Measurements from ENCODE around the gene WNT7A.
A peak's percentile ranks its signal among the peaks of the same experiment; 100 is the strongest.

The WNT7A gene

GRCh38 chr3:13825821-13826220, 54.0 kb downstream of the WNT7A start:
- H3K4me1 ChIP-seq (ENCODE audit: control insufficient read depth in 5 of 5, insufficient read depth in 5 of 5, low read length in 5 of 5) = no peaks in the 10 kb centered on the region
- H3K9me3 ChIP-seq (ENCODE audit: control insufficient read depth in 5 of 5, low read length in 5 of 5) = peaks cover 0 to 24% (median 14%) of the 10 kb centered on the region in 5 donors
- H3K27me3 ChIP-seq (ENCODE audit: control insufficient read depth in 5 of 5, insufficient read depth in 4 of 5, low read length in 5 of 5) = peaks cover 0 to 4% (median 0%) of the 10 kb centered on the region in 5 donors
- H3K36me3 ChIP-seq (ENCODE audit: control insufficient read depth in 5 of 5, insufficient read depth in 5 of 5, low read length in 5 of 5) = no peaks in the 10 kb centered on the region
- no peak overlapping the region for H3K9ac ChIP-seq (ENCODE audit: low read length in 5 of 5)
- H3K4me3 ChIP-seq (ENCODE audit: low read depth in 1 of 5, low read length in 5 of 5) = no peak overlapping the region
- no peak overlapping the region for H3K27ac ChIP-seq (ENCODE audit: low read depth, low read length)

- no peak overlapping the region for H3K9ac ChIP-seq (ENCODE audit: low read length in 5 of 5)
- H3K27me3 ChIP-seq (ENCODE audit: control insufficient read depth in 5 of 5, insufficient read depth in 4 of 5, low read length in 5 of 5) = peaks cover 0 to 4% (median 0%) of the 10 kb centered on the region in 5 donors
- no peaks in the 10 kb centered on the region for H3K36me3 ChIP-seq (ENCODE audit: control insufficient read depth in 5 of 5, insufficient read depth in 5 of 5, low read length in 5 of 5)
- peaks cover 0 to 24% (median 14%) of the 10 kb centered on the region in 5 donors for H3K9me3 ChIP-seq (ENCODE audit: control insufficient read depth in 5 of 5, low read length in 5 of 5)
- no peak overlapping the region for H3K4me3 ChIP-seq (ENCODE audit: low read depth in 1 of 5, low read length in 5 of 5)
- no peak overlapping the region for H3K27ac ChIP-seq (ENCODE audit: low read depth, low read length)
- no peaks in the 10 kb centered on the region for H3K4me1 ChIP-seq (ENCODE audit: control insufficient read depth in 5 of 5, insufficient read depth in 5 of 5, low read length in 5 of 5)
Measured at GRCh38 chr3:13825311-13825579, 54.6 kb downstream of the WNT7A start.

- Histone ChIP-seq H3K4me1 (ENCODE audit: control insufficient read depth in 5 of 5, insufficient read depth in 5 of 5, low read length in 5 of 5) (no peaks in the 10 kb centered on the region), H3K27ac (ENCODE audit: low read depth, low read length) (no peak overlapping the region), H3K9ac (ENCODE audit: low read length in 5 of 5) (no peak overlapping the region), H3K27me3 (ENCODE audit: control insufficient read depth in 5 of 5, insufficient read depth in 4 of 5, low read length in 5 of 5) (peaks cover 0 to 4% (median 0%) of the 10 kb centered on the region in 5 donors), H3K36me3 (ENCODE audit: control insufficient read depth in 5 of 5, insufficient read depth in 5 of 5, low read length in 5 of 5) (no peaks in the 10 kb centered on the region), H3K9me3 (ENCODE audit: control insufficient read depth in 5 of 5, low read length in 5 of 5) (peaks cover 0 to 24% (median 14%) of the 10 kb centered on the region in 5 donors), H3K4me3 (ENCODE audit: low read depth in 1 of 5, low read length in 5 of 5) (no peak overlapping the region)
Measured at GRCh38 chr3:13824521-13825310, 55.2 kb downstream of the WNT7A start.

GRCh38 chr3:13823692-13824091, 56.2 kb downstream of the WNT7A start:
- H3K9ac ChIP-seq (ENCODE audit: low read length in 5 of 5) = no peak overlapping the region
- peaks cover 0 to 23% (median 12%) of the 10 kb centered on the region in 5 donors for H3K9me3 ChIP-seq (ENCODE audit: control insufficient read depth in 5 of 5, low read length in 5 of 5)
- no peaks in the 10 kb centered on the region for H3K36me3 ChIP-seq (ENCODE audit: control insufficient read depth in 5 of 5, insufficient read depth in 5 of 5, low read length in 5 of 5)
- H3K4me1 ChIP-seq (ENCODE audit: control insufficient read depth in 5 of 5, insufficient read depth in 5 of 5, low read length in 5 of 5) = no peaks in the 10 kb centered on the region
- no peak overlapping the region for H3K27ac ChIP-seq (ENCODE audit: low read depth, low read length)
- H3K27me3 ChIP-seq (ENCODE audit: control insufficient read depth in 5 of 5, insufficient read depth in 4 of 5, low read length in 5 of 5) = peaks cover 0 to 4% (median 0%) of the 10 kb centered on the region in 5 donors
- H3K4me3 ChIP-seq (ENCODE audit: low read depth in 1 of 5, low read length in 5 of 5) = no peak overlapping the region

- no peak overlapping the region for H3K4me3 ChIP-seq (ENCODE audit: low read depth in 1 of 5, low read length in 5 of 5)
- no peak overlapping the region for H3K27ac ChIP-seq (ENCODE audit: low read depth, low read length)
- peaks cover 0 to 24% (median 14%) of the 10 kb centered on the region in 5 donors for H3K9me3 ChIP-seq (ENCODE audit: control insufficient read depth in 5 of 5, low read length in 5 of 5)
- H3K27me3 ChIP-seq (ENCODE audit: control insufficient read depth in 5 of 5, insufficient read depth in 4 of 5, low read length in 5 of 5) = peaks cover 0 to 4% (median 0%) of the 10 kb centered on the region in 5 donors
- H3K36me3 ChIP-seq (ENCODE audit: control insufficient read depth in 5 of 5, insufficient read depth in 5 of 5, low read length in 5 of 5) = no peaks in the 10 kb centered on the region
- no peaks in the 10 kb centered on the region for H3K4me1 ChIP-seq (ENCODE audit: control insufficient read depth in 5 of 5, insufficient read depth in 5 of 5, low read length in 5 of 5)
- H3K9ac ChIP-seq (ENCODE audit: low read length in 5 of 5) = no peak overlapping the region
Measured at GRCh38 chr3:13822871-13823585, 56.8 kb downstream of the WNT7A start.

- H3K9ac ChIP-seq (ENCODE audit: low read length in 5 of 5) = no peak overlapping the region
- H3K36me3 ChIP-seq (ENCODE audit: control insufficient read depth in 5 of 5, insufficient read depth in 5 of 5, low read length in 5 of 5) = no peaks in the 10 kb centered on the region
- no peaks in the 10 kb centered on the region for H3K4me1 ChIP-seq (ENCODE audit: control insufficient read depth in 5 of 5, insufficient read depth in 5 of 5, low read length in 5 of 5)
- no peak overlapping the region for H3K4me3 ChIP-seq (ENCODE audit: low read depth in 1 of 5, low read length in 5 of 5)
- peaks cover 0 to 4% (median 0%) of the 10 kb centered on the region in 5 donors for H3K27me3 ChIP-seq (ENCODE audit: control insufficient read depth in 5 of 5, insufficient read depth in 4 of 5, low read length in 5 of 5)
- H3K27ac ChIP-seq (ENCODE audit: low read depth, low read length) = no peak overlapping the region
- peaks cover 0 to 32% (median 22%) of the 10 kb centered on the region in 5 donors for H3K9me3 ChIP-seq (ENCODE audit: control insufficient read depth in 5 of 5, low read length in 5 of 5)
Measured at GRCh38 chr3:13822042-13822441, 57.8 kb downstream of the WNT7A start.

- Histone ChIP-seq H3K4me1 (ENCODE audit: control insufficient read depth in 5 of 5, insufficient read depth in 5 of 5, low read length in 5 of 5) (no peaks in the 10 kb centered on the region), H3K27me3 (ENCODE audit: control insufficient read depth in 5 of 5, insufficient read depth in 4 of 5, low read length in 5 of 5) (peaks cover 0 to 4% (median 0%) of the 10 kb centered on the region in 5 donors), H3K9ac (ENCODE audit: low read length in 5 of 5) (no peak overlapping the region), H3K36me3 (ENCODE audit: control insufficient read depth in 5 of 5, insufficient read depth in 5 of 5, low read length in 5 of 5) (no peaks in the 10 kb centered on the region), H3K27ac (ENCODE audit: low read depth, low read length) (no peak overlapping the region), H3K4me3 (ENCODE audit: low read depth in 1 of 5, low read length in 5 of 5) (no peak overlapping the region), H3K9me3 (ENCODE audit: control insufficient read depth in 5 of 5, low read length in 5 of 5) (peaks cover 5 to 41% (median 32%) of the 10 kb centered on the region in 5 donors)
Measured at GRCh38 chr3:13821126-13821525, 58.7 kb downstream of the WNT7A start.

GRCh38 chr3:13818919-13819318, 61.0 kb downstream of the WNT7A start:
- Histone ChIP-seq H3K27ac (ENCODE audit: low read depth, low read length) (no peak overlapping the region), H3K4me3 (ENCODE audit: low read depth in 1 of 5, low read length in 5 of 5) (no peak overlapping the region), H3K36me3 (ENCODE audit: control insufficient read depth in 5 of 5, insufficient read depth in 5 of 5, low read length in 5 of 5) (no peaks in the 10 kb centered on the region), H3K4me1 (ENCODE audit: control insufficient read depth in 5 of 5, insufficient read depth in 5 of 5, low read length in 5 of 5) (no peaks in the 10 kb centered on the region), H3K9me3 (ENCODE audit: control insufficient read depth in 5 of 5, low read length in 5 of 5) (peaks cover 23 to 63% (median 54%) of the 10 kb centered on the region in 5 donors), H3K9ac (ENCODE audit: low read length in 5 of 5) (no peak overlapping the region), H3K27me3 (ENCODE audit: control insufficient read depth in 5 of 5, insufficient read depth in 4 of 5, low read length in 5 of 5) (peaks cover 0 to 4% (median 0%) of the 10 kb centered on the region in 5 donors)

GRCh38 chr3:13815088-13815683, 64.7 kb downstream of the WNT7A start:
- peaks cover 26 to 70% (median 61%) of the 10 kb centered on the region in 5 donors for H3K9me3 ChIP-seq (ENCODE audit: control insufficient read depth in 5 of 5, low read length in 5 of 5)
- peak overlapping the region in 4 of 5 donors; percentile 12 to 58 (median 24) for H3K4me3 ChIP-seq (ENCODE audit: low read depth in 1 of 5, low read length in 5 of 5)
- H3K36me3 ChIP-seq (ENCODE audit: control insufficient read depth in 5 of 5, insufficient read depth in 5 of 5, low read length in 5 of 5) = no peaks in the 10 kb centered on the region

GRCh38 chr3:13812034-13812471, 67.8 kb downstream of the WNT7A start:
- Histone ChIP-seq H3K4me3 (ENCODE audit: low read depth in 1 of 5, low read length in 5 of 5) (peak overlapping the region in 1 of 5 donors; percentile 17), H3K9me3 (ENCODE audit: control insufficient read depth in 5 of 5, low read length in 5 of 5) (peaks cover 26 to 64% (median 55%) of the 10 kb centered on the region in 5 donors), H3K36me3 (ENCODE audit: control insufficient read depth in 5 of 5, insufficient read depth in 5 of 5, low read length in 5 of 5) (no peaks in the 10 kb centered on the region), H3K27me3 (ENCODE audit: control insufficient read depth in 5 of 5, insufficient read depth in 4 of 5, low read length in 5 of 5) (peaks cover 0 to 2% (median 0%) of the 10 kb centered on the region in 5 donors), H3K9ac (ENCODE audit: low read length in 5 of 5) (no peak overlapping the region), H3K27ac (ENCODE audit: low read depth, low read length) (no peak overlapping the region), H3K4me1 (ENCODE audit: control insufficient read depth in 5 of 5, insufficient read depth in 5 of 5, low read length in 5 of 5) (no peaks in the 10 kb centered on the region)

More at GRCh38 chr3:13815088-13815683, 64.7 kb downstream of the WNT7A start:
- no peak overlapping the region for H3K27ac ChIP-seq (ENCODE audit: low read depth, low read length)
- H3K9ac ChIP-seq (ENCODE audit: low read length in 5 of 5) = no peak overlapping the region
- no peaks in the 10 kb centered on the region for H3K4me1 ChIP-seq (ENCODE audit: control insufficient read depth in 5 of 5, insufficient read depth in 5 of 5, low read length in 5 of 5)
- H3K27me3 ChIP-seq (ENCODE audit: control insufficient read depth in 5 of 5, insufficient read depth in 4 of 5, low read length in 5 of 5) = peaks cover 0 to 2% (median 0%) of the 10 kb centered on the region in 5 donors
